HG03457 (cell line): Measurements from ENCODE around the gene LRRC72.
"Not testable (repeated sequence)": the region's sequence is repeated elsewhere in the genome, so short reads cannot be mapped to it uniquely, and the experiment has no call there.

ENCODE experiments used
- ATAC-seq: cut with Tn5 transposase; IDR thresholded peaks from one replicate; pipeline ENCODE4 v1.9.1; 2021; ENCODE audit warnings: moderate number of reproducible peaks; ENCODE audit not compliant: unreplicated experiment

The LRRC72 gene

DNA sequence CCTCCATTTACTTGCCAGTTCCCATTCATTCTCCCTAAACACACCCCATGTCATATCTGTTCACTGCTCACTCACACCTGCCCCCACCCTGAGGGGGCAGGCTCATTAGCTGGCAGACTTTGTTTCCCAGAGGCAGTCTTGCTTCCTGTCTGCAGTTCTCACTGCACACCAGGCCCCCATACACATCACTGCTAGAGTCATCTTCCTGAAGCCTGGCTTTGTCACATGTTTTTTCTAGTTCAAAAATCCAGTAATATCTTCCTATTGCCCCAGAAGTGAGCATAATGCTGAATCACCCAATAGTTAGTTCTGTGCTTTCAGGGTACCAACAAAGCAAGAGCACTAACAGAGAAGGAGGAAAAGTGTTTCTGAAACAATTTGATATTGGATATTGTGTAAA, 1.9 kb downstream of the LRRC72 start:
- no peak for ATAC-seq

DNA sequence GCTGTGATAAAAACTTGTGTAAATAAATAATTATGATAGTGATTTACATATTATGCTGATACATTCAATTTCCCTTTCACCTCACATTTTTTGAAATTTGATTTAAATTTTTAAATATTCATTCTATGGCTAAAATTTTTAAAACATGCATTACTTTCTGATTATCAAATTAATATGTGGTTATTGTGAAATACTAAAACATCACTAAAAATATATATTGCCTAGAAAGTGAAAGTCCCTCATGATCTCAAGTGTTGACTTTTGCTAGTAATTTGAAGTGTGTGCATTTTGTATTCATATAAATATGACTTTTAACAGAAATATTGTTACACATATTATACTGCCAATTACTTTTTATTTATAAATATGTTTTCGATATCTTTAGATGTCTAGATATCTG, 3.1 kb downstream of the LRRC72 start:
- ATAC-seq = no peak

DNA sequence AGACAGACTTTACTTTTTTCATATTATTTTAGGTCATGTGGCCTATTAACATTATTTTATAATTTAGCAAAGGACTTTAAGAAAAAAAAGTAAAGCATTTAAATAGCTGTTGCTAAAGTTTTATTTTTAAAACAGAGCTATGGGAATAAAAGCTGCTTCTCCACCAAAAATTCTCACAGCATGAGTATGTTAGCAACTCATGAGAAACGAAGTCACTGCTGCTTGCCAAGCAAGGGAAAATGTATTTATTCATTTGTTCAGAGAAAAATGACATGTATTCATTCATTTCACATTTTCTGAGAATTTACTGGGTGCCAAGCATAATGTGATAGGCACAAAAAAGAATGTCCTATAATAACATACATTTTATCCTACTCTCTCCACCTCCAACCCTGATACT, 5.1 kb downstream of the LRRC72 start:
- no peak for ATAC-seq

DNA sequence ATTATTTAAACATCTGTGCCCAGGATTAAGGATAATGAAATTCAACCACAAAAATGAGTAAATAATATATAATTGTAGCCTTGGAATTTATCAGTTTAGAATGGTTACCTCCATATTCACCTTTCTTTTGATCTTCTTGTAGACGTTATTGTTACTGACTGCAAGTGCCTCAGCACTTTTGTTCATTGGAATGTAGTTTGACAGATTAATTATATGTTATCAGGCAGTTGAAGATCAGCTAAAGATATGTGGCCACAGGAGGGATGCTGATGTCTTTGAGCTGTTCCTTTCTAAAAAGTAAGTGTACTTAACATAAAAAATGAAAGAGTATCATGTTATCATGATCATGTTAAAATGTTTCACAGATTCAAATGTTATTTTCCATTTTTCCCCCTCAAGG, 5.6 kb downstream of the LRRC72 start:
- no peak for ATAC-seq

DNA sequence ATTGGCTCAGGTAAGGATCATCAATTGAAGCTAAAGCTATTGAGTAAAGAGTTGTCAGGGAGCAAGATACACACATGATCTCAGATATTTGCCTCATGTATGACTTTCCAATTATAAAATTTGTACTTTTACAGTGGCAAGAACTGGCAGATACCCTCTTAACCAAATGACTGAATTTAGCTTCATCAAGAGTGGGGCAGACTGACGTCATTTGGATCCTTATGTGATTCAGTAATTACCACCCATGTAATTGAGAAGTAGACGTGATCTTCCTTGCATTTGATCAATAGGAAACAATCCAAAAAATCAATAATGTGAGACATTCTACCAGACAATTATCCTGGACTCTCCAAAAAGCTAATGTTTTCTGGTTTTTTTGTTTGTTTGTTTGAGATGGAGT, 8.9 kb downstream of the LRRC72 start:
- no peak for ATAC-seq

DNA sequence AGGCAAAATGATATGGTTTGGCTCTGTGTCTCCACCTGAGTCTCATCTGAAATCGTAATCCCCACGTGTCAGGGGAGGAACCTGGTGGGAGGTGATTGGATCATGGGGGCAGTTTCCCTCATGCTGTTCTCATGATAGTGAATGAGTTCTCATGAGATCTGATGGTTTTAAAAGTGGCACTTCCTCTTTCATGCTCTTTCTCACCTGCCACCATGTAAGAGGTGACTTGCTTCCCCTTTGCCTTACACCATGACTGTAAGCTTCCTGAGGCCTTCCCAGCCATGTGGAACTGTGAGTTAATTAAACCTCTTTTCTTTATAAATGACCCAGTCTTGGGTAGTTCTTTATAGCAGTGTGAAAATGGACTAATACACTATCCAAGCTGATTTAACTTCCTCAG, 13.9 kb downstream of the LRRC72 start:
- not testable (repeated sequence) for ATAC-seq

DNA sequence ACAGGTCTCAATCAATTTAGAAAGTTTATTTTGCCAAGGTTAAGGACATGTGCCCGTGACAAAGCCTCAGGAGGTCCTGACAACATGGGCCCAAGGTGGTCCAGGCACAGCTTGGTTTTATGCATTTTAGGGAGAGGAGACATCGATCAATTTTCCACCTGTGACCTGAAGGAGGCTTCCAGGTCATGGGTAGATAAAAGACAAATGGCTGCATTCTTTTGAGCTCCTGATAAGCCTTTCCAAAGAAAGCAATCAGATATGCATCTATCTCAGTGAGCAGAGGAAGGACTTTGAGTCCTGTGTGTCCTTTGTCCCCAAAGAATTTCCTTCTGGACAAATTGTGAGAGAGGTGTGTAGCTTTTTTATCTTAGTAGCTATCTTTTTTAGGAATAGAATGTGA, 15.8 kb downstream of the LRRC72 start:
- no peak for ATAC-seq

DNA sequence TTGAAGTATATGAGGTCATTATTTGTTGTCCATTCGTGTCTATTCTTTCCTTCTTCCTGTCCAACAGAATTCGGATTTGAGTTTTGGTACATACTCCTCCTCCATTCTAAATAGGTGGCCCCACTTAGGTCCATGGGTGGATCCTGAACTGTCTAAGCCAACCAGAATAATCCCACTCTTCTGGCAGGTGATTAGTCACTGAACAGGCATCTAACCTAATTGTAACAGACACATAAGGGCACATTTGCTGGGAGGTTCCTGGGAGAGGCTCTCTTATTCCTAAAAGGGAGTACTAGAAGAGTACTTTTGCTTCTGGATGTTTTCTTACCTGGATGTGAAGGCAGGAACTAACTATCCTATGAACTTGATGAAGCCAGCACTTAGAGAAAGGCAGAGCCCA, 16.8 kb downstream of the LRRC72 start:
- ATAC-seq = no peak

DNA sequence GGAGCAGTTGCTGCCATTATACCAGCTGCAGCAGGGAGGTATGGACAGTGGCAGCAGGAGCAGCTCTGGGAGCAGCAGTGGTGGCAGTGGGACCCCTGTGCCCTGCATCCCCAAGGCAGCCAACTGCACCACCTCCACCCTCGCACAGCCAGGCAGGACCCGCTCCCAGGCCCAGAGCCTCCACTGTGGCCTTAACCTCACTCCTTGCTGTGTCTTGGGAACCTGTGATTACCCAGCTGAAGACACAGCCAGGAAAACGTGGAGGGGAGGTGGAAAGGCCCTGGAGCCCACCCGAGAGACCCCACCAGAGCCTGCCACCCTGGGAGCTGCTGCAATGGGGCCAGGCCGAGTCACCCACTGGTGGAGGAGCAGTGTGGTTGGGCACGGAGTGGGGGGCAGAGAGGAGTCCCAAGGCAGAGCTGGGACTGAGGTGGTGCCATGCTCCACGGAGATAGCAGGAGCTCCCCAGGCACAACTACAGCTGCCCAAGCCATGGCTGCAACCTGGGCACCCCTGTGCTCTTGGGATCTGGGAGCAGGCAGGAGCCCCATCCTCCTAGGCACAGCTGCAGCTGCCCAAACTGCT, 20.4 kb downstream of the LRRC72 start:
- no peak for ATAC-seq

DNA sequence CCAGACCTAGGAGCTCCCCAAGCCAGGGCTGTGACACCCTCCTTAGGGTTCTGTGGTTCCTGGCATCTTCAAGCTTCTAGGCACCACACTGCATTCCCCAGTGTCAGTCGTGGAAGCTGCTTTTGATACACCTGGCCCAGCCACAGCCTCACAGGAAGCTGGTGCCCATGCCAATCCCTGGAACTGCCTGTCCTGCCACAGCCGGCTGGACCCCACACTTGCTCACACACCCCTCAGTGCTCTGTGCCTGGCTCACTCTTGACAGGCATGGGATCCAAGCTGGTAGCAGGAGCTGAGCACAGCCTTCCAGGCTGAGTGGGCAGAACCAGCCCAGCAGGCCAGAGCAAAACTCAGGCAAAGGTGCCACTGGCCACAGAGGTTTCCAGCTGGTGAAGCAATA, 21.8 kb downstream of the LRRC72 start:
- no peak for ATAC-seq

DNA sequence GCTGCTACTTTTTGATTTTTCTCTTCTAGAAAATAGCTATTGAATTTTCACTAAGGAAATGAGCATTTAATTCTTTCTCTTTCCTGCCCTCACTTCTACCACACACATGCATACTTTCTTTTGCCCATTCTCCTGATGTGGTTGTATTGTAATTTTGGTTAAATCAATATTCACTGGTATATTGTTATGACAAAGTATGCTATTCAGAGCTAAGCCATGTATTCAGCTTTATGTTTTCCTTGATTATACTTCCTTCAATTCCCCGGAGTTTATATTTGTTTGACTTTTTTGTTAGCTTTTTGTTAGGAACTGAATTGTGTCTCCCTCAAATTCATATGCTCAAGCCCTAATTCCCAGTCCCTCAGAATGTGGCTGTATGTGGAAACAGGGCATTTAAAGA, 24.0 kb downstream of the LRRC72 start:
- ATAC-seq = no peak

DNA sequence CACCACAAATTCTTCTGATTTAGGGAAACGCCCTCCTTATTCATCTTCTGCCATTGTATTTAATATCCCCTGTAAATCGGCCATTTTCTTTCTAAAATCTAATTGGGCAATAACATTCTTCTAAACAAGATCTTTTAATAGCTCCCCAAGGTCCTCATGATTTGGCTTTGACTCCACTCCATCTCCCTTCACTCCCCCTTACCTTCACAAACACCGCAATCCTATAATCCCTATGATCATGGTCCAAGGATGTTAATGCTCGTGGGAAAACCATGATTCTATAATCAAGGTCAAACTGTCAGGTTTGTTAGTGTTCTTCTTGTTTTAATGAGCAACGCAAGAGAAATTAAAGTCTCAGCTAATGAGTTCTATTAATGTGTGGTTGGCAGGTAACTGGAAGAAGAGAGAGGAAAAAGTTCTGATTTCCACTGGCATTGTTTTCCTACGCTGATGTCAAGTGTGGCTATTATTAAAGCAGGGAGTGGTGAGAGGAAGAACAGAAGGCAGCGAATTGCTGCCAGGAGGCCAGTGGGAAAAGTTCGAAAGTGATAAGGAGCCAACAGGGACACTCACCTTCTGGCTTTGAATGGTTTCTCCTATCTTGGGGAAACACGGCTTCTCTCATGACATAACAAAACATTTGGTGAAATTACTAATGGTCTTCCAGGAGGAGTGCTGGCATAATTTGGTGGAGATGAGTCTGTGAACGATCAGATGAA, 28.1 kb downstream of the LRRC72 start:
- ATAC-seq = no peak

DNA sequence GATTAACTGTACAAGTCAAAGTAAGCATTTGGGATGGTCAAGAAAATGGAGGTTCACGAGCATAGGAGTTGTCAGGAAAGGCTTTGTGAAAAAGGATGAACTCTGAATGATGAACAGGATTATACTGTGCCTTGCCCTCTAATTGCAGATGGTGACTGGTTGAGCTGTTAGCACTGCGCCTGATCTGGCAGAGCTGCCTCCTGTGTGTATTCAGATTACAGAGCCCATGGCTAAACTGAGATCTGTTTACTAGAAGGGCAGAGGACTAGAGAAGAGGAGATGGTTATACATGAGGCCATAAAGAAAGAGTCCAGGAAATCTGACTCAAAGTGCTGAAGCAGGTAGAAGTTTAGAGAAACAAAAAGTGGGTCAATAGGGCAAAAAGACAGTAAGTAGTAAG, 29.7 kb downstream of the LRRC72 start:
- ATAC-seq = no peak

DNA sequence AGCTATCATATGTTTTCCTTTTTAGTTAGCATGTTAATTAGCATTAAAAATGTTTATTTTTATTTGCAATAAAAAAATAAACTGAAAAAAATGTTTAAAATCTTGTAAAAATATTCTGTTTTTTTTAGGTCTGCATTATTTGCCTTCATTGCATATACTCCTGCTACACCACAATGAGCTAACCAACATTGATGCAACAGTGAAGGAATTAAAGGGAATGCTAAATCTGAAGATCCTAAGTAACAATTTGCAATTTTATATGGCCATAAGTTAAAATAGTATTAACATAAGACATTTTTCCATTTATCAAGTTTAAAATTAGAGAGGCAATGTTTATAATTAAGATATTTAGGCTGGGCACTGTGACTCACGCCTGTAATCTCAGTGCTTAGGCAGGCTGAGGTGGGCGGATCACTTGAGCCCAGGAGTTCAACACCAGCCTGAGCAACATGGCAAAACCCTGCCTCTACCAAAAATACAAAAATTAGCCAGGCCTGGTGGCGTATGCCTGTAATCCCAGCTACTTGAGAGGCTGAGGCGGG, 32.2 kb downstream of the LRRC72 start:
- ATAC-seq = no peak

DNA sequence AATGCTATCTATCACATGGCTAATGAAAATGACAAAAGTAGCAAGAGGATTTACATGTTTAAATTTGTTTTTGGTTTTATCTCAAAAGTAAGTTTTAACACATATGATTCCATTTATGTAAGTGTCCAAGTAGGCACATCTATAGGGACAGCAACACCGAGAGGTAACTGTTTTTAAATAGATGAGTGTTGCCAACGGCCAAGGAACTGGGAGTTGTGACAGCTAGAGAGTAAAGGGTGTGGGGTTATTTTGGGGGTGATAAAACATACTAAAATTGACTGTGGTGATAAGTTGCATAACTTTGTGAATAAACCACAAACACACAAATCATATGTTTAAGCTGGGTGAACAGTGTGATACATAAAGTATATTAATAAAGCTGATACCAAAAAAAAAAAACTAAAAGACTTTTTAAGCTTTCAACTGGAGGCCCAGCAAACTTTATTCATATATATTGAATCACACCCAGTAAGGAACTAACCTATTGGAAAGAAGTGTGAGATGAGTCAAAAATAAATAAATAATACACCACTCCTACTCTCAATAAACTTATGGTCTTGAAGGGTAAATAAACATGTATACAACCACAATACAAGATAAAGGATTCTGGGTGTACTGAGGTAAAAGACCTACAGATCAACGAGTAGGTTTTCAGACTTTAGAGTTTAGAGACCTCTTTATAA, 33.0 kb downstream of the LRRC72 start:
- no peak for ATAC-seq

DNA sequence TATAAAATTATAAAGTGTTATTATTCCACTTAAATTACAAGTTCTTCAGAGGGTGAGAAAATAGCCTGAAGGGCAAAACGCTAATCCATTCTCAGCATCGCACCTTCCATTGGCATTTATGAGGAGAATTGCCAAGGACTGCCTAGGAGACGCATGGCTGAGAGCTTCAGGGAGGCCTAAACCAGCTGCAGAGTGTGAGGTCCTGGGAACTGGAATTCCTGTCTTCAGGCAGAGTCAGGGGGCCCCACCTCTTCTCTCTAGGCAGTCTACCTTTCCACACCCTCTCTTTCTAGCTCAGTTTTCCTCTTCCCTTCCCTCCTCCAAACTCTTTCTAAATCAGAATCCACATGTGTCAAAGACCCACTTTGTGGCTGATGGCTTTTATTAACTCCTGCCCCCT, 35.3 kb downstream of the LRRC72 start:
- ATAC-seq = no peak

DNA sequence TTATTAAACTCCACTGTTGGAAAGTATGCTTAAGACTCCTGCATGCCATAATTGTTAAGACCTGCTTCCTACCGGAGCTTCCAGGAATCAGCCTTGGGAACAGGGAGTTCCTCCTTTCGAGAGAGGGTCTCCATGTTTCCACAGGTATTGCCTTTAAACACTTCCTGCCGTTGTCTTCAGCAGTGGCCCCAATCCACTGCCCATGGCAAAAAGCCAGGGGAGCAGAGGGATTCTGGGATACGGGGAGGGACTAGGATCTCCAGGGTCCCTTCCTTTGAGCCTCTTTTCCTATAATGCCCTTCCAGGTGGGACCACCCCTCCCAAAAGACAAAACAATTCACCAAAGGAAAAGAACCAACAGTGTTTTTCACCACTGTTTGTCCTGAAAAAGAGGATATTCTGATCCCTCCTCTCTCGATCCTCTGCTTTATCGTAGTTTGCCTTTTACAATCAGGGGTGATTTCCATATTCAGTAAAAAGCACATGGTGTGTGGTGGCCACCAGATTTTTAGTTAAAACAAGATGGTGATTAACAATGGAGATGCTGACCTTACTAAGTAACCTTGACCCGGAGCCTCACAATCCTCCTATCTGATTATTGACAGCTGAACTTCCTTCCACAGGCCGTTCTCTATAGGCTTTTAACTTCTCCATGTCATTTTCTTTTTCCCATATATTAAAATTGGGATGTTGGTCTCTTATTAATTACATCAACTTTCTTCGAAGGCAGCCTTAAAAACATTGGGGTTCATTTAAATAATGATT, 36.0 kb downstream of the LRRC72 start:
- ATAC-seq = no peak

DNA sequence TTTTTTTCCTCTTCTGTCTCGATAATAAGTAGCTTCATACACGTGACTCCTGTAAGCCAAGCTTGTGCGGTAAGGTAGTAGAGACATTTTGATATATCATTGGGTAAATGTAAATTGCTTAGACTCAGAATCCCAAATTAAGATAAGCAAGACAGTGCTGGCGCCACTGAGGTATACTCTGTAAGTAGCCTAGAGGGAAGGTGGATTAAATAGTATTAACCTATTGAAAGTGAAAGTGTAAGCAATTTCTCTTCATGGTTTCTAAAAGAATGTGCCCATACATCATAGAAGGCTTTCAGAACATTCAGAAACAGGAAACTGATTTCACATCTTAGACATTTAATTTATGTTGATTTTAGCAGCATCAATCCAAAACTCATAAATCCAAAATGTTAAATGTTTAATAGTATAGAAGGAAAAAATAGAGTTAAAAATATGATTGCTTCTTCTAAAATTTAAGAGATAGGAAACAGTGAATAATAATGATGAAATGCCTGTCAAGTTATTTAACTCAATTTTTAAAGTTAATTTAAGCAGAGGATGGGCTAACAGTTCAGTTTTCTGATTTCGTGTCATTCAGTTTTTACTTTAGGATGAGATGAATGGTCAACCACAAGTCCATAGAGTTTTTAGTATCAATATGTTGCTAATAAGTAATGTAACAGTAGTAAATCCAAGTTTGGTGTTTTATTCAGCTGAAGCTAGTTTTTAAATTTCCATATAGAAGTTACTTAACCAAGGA, 36.8 kb downstream of the LRRC72 start:
- peak; percentile 86 for ATAC-seq

DNA sequence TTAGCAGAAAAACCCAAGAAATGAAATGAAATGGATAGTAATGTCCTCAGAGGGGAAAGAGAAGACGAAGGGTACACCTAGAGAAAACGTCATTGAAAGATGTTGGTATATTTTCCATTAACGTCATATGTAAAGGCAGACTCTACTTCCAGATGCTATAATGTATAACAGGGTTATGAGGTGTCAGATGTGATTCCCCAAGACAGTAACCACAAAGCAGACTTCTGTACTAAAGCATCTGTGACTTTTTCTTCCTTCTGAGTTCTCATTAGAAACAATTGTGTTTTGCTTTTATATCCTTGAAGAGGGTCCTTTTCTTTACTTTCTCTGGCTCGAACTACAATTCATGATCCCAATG, 37.4 kb downstream of the LRRC72 start:
- peak; percentile 50 for ATAC-seq

DNA sequence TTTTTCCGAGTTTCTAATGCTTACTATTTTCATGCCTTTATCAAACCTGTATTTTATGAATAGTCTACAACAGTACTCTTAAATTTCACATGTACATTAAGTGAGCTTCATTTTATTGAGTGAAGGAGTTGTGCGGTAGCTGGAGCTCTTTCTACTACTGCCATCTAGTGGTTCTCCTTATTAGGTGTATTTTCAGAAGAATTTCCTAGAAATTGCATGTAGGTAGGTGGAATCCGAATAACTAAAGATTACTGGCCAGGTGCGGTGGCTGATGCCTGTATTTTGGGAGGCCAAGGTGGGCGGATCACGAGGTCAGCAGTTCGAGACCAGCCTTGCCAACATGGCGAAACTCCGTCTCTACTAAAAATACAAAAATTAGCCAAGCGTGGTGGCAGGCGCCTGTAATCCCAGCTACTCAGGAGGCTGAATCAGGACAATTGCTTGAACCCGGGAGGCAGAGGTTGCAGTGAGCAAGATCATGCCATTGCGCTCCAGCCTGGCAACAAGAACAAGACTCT, 38.3 kb downstream of the LRRC72 start:
- no peak for ATAC-seq

DNA sequence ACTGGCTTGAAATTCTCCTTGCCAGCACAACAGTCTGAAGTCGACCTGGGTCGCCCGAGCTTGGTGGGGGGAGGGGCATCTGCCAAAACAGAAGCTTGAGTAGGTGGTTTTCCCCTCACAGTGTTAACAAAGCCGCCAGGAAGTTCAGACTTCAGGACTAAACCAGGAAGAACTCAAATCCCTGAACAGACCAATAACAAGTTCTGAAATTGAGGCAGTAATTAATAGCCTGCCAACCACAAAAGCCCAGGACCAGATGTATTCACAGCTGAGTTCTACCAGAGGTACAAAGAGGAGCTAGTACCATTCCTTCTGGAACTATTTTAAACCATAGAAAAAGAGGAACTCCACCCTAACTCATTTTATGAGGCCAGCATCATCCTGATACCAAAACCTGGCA, 45.3 kb downstream of the LRRC72 start:
- ATAC-seq = no peak
